ENCODE measurements around the gene ZFHX3.
A peak's percentile ranks its signal among the peaks of the same experiment; 100 is the strongest.

Gene ZFHX3

GRCh38 chr16:73069581-73070262 is 21.8 kb upstream of the ZFHX3 start:
- no peak for DNase-seq

- DNase-seq = peak in 1 of 56 donors; percentile 18
These were observed 20.8 kb upstream of the ZFHX3 start for GRCh38 chr16:73068541-73069401.

- no peak for DNase-seq
These were observed 20.0 kb upstream of the ZFHX3 start for GRCh38 chr16:73067671-73068540.

GRCh38 chr16:73066927-73067670 is 19.2 kb upstream of the ZFHX3 start:
- DNase-seq = no peak

- DNase-seq = no peak
These were observed 18.5 kb upstream of the ZFHX3 start for GRCh38 chr16:73066331-73066926.

- no peak for DNase-seq
These were observed 17.9 kb upstream of the ZFHX3 start for GRCh38 chr16:73065632-73066330.

- no peak for DNase-seq
These were observed 17.1 kb upstream of the ZFHX3 start for GRCh38 chr16:73064994-73065545.

GRCh38 chr16:73064212-73064993 is 16.5 kb upstream of the ZFHX3 start:
- no peak for DNase-seq

GRCh38 chr16:73063854-73064211 is 15.9 kb upstream of the ZFHX3 start:
- DNase-seq = no peak

GRCh38 chr16:73062743-73063733 is 15.1 kb upstream of the ZFHX3 start:
- DNase-seq = no peak

- DNase-seq = no peak
These were observed 14.2 kb upstream of the ZFHX3 start for GRCh38 chr16:73062001-73062616.

GRCh38 chr16:73060892-73061490 is 13.1 kb upstream of the ZFHX3 start:
- DNase-seq = no peak

GRCh38 chr16:73059779-73060615 is 12.1 kb upstream of the ZFHX3 start:
- DNase-seq = no peak

- DNase-seq = peak in 22 of 56 donors; percentile 21 to 70 (median 36)
These were observed 10.9 kb upstream of the ZFHX3 start for GRCh38 chr16:73058616-73059409.

- peak in 5 of 56 donors; percentile 21 to 51 (median 30) for DNase-seq
These were observed 10.3 kb upstream of the ZFHX3 start for GRCh38 chr16:73058221-73058615.

All from nucleus accumbens (tissue), 56 donors.